ENCODE results near the gene SLC30A2. TPM values are rescaled to one million over a fixed set of nuclear protein-coding genes. Genes with fewer than 3 reads are reported as not detected.

Gene SLC30A2
- total and polyA plus RNA-seq, 8 donors: 0.30 to 2.0 (median 0.46) TPM; not detected in 5

DNA sequence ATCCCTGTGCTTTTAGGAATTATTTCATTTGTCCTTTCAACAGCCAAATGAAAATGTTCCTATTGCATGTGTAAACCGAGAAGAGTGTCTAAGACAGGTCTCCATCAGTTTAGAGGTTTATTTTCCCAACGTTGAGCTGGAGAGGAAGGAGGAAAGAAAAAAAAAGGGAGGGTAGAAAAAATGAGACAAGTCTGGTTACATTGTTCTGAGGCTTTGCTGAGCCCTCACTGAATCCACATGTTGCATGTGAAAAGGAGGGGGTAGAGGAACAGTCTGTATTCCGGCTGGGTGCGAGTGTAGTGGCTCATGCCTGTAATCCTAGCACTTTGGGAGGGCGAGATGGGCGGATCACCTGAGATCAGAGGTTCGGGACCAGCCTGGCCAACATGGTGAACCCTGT, 46.5 kb upstream of the SLC30A2 start:
- Histone ChIP-seq H3K9me3 (no peaks in the 10 kb centered on the region), H3K4me3 (no peak overlapping the region), H3K27me3 (peaks cover 0 to 50% (median 7%) of the 10 kb centered on the region in 3 donors), H3K27ac (no peak overlapping the region), H3K36me3 (no peaks in the 10 kb centered on the region), H3K4me1 (peaks cover 0 to 20% (median 5%) of the 10 kb centered on the region in 4 donors)
- DNase-seq: no peak
- WGBS, 5 donors: 68 to 74% (median 72%) methylated on average over 7 of the region's 7 CpGs
- intact Hi-C loops (cut with DNase I; ENCODE audit: low total_unique reads): no loop called here
- TF ChIP-seq, protein P1, sequence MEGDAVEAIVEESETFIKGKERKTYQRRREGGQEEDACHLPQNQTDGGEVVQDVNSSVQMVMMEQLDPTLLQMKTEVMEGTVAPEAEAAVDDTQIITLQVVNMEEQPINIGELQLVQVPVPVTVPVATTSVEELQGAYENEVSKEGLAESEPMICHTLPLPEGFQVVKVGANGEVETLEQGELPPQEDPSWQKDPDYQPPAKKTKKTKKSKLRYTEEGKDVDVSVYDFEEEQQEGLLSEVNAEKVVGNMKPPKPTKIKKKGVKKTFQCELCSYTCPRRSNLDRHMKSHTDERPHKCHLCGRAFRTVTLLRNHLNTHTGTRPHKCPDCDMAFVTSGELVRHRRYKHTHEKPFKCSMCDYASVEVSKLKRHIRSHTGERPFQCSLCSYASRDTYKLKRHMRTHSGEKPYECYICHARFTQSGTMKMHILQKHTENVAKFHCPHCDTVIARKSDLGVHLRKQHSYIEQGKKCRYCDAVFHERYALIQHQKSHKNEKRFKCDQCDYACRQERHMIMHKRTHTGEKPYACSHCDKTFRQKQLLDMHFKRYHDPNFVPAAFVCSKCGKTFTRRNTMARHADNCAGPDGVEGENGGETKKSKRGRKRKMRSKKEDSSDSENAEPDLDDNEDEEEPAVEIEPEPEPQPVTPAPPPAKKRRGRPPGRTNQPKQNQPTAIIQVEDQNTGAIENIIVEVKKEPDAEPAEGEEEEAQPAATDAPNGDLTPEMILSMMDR (IDR thresholded peaks at IDR 0.05): no peak
- TF ChIP-seq POLR2A (IDR thresholded peaks at IDR 0.05) (no peak), EP300 (IDR thresholded peaks at IDR 0.05) (no peak), POLR2AphosphoS5 (IDR thresholded peaks at IDR 0.05) (no peak)

DNA sequence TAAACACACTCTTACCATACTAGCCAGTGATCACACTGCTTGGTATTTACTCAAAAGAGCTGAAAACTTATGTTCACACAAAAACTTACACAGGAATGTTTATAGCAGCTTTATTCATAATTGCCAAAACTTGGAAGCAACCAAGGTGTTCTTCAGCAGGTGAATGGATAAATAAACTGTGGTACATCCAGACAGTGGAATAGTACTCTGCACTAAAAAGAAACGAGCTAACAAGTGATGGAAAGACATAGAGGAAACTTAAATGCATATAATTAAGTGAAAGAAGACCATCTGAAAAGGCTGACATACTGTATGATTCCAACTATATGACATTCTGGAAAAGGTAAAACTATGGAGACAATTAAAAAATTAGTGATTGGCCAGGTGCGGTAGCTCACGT, 45.0 kb upstream of the SLC30A2 start:
- H3K4me1 ChIP-seq: peaks cover 0 to 20% (median 5%) of the 10 kb centered on the region in 4 donors
- no peak for DNase-seq
- H3K27me3 ChIP-seq: peaks cover 0 to 56% (median 7%) of the 10 kb centered on the region in 3 donors
- WGBS, 5 donors: 85 to 90% (median 87%) methylated on average over 3 of the region's 3 CpGs
- H3K9me3 ChIP-seq: no peaks in the 10 kb centered on the region
- H3K4me3 ChIP-seq: no peak overlapping the region
- H3K27ac ChIP-seq: no peak overlapping the region
- H3K36me3 ChIP-seq: no peaks in the 10 kb centered on the region
- TF ChIP-seq EP300 (IDR thresholded peaks at IDR 0.05) (no peak), POLR2A (IDR thresholded peaks at IDR 0.05) (no peak), POLR2AphosphoS5 (IDR thresholded peaks at IDR 0.05) (no peak)
- TF ChIP-seq, protein P1 (IDR thresholded peaks at IDR 0.05): no peak
- intact Hi-C loops (cut with DNase I; ENCODE audit: low total_unique reads): no loop called here

DNA sequence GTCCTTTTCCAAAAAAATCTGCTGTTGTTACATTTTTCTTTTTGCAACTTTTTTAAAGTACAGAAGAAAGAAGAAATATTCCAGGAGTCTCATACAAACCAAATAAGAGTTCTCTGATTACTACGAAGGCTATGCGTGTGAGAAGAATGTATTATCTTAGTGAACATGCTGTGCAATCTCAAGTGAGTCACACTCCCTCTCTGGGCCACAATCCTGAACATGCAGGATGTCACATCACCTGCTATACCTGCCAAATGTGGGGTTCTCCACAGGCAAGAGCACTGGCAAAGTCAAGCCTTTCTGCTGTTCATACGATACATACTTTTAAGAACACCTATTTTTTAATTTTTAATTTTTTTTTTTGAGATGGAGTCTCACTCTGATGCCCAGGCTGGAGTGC, 43.2 kb upstream of the SLC30A2 start:
- TF ChIP-seq POLR2A (IDR thresholded peaks at IDR 0.05) (no peak), POLR2AphosphoS5 (IDR thresholded peaks at IDR 0.05) (no peak), EP300 (IDR thresholded peaks at IDR 0.05) (no peak)
- TF ChIP-seq, protein P1 (IDR thresholded peaks at IDR 0.05): no peak
- H3K27ac ChIP-seq: no peak overlapping the region
- H3K4me1 ChIP-seq: peaks cover 0 to 10% (median 4%) of the 10 kb centered on the region in 4 donors
- DNase-seq: no peak
- H3K9me3 ChIP-seq: no peaks in the 10 kb centered on the region
- WGBS, 5 donors: 89 to 97% (median 96%) methylated on average over 3 of the region's 3 CpGs
- H3K4me3 ChIP-seq: no peak overlapping the region
- peaks cover 0 to 64% (median 7%) of the 10 kb centered on the region in 3 donors for H3K27me3 ChIP-seq
- H3K36me3 ChIP-seq: no peaks in the 10 kb centered on the region
- intact Hi-C loops (cut with DNase I; ENCODE audit: low total_unique reads): no loop called here

- Histone ChIP-seq H3K27me3 (peaks cover 0 to 36% (median 0%) of the 10 kb centered on the region in 3 donors), H3K36me3 (no peaks in the 10 kb centered on the region), H3K27ac (no peak overlapping the region), H3K9me3 (no peaks in the 10 kb centered on the region), H3K4me1 (peaks cover 0 to 4% (median 2%) of the 10 kb centered on the region in 4 donors), H3K4me3 (no peak overlapping the region)
- 75 to 86% (median 84%) methylated on average over 2 of the region's 2 CpGs for WGBS, 5 donors
- TF ChIP-seq EP300 (IDR thresholded peaks at IDR 0.05): no peak
- TF ChIP-seq, protein P1 (IDR thresholded peaks at IDR 0.05): no peak
- no peak for TF ChIP-seq POLR2AphosphoS5 (IDR thresholded peaks at IDR 0.05)
- no peak for TF ChIP-seq POLR2A (IDR thresholded peaks at IDR 0.05)
- DNase-seq: no peak
- intact Hi-C loops (cut with DNase I; ENCODE audit: low total_unique reads): no loop called here
Observed at GRCh38 chr1:26084844-26085243, 38.9 kb upstream of the SLC30A2 start.
